GM18873 (cell line): ENCODE measurements around the gene ZNF787.

ENCODE experiments used
- ATAC-seq: cut with Tn5 transposase; IDR thresholded peaks from one replicate; pipeline ENCODE4 v1.9.1; 2021; ENCODE audit warnings: mild to moderate bottlenecking, moderate library complexity, moderate number of reproducible peaks; ENCODE audit not compliant: unreplicated experiment, low FRiP score

Gene ZNF787

GRCh38 chr19:56144831-56145230 lies 23.7 kb upstream of the ZNF787 start:
- no peak for ATAC-seq

GRCh38 chr19:56144376-56144775 lies 23.3 kb upstream of the ZNF787 start:
- no peak for ATAC-seq

- ATAC-seq: no peak
Measured at GRCh38 chr19:56142897-56143434, 21.9 kb upstream of the ZNF787 start.

- ATAC-seq: no peak
Measured at GRCh38 chr19:56142087-56142787, 21.1 kb upstream of the ZNF787 start.

GRCh38 chr19:56141417-56141993 lies 20.4 kb upstream of the ZNF787 start:
- no peak for ATAC-seq

- ATAC-seq: peak; percentile 87
Measured at GRCh38 chr19:56140583-56141416, 19.7 kb upstream of the ZNF787 start, which contains the start of gene ZNF444. Gene ZNF444, plus strand, starts transcription at chr19:56141287. Its CDS starts 5,625 bp downstream, at chr19:56146912.

- ATAC-seq: no peak
Measured at GRCh38 chr19:56139847-56140582, 18.9 kb upstream of the ZNF787 start.

GRCh38 chr19:56138069-56138468 lies 17.0 kb upstream of the ZNF787 start:
- ATAC-seq: no peak

GRCh38 chr19:56137405-56137804 lies 16.3 kb upstream of the ZNF787 start:
- ATAC-seq: no peak

- no peak for ATAC-seq
Measured at GRCh38 chr19:56136362-56136761, 15.3 kb upstream of the ZNF787 start.

- ATAC-seq: no peak
Measured at GRCh38 chr19:56134654-56134921, 13.5 kb upstream of the ZNF787 start.

GRCh38 chr19:56133858-56134653 lies 13.0 kb upstream of the ZNF787 start:
- ATAC-seq: no peak

GRCh38 chr19:56132316-56132822 lies 11.3 kb upstream of the ZNF787 start:
- no peak for ATAC-seq

- ATAC-seq: no peak
Measured at GRCh38 chr19:56131651-56132050, 10.6 kb upstream of the ZNF787 start.

- no peak for ATAC-seq
Measured at GRCh38 chr19:56130006-56130405, 8.9 kb upstream of the ZNF787 start.

- ATAC-seq: no peak
Measured at GRCh38 chr19:56126983-56127780, 6.1 kb upstream of the ZNF787 start.

- no peak for ATAC-seq
Measured at GRCh38 chr19:56125806-56126590, 4.9 kb upstream of the ZNF787 start.

GRCh38 chr19:56124578-56124977 lies 3.5 kb upstream of the ZNF787 start:
- no peak for ATAC-seq
